ENCODE data around the gene SETBP1.

The SETBP1 gene

GRCh38 chr18:44765456-44765855 lies 84.8 kb downstream of the SETBP1 start:
- no peak for DNase-seq

- no peak for DNase-seq
Measured at GRCh38 chr18:44766450-44766849, 85.8 kb downstream of the SETBP1 start.

GRCh38 chr18:44767807-44768206 lies 87.1 kb downstream of the SETBP1 start:
- DNase-seq, result no peak

- no peak for DNase-seq
Measured at GRCh38 chr18:44770641-44771040, 90.0 kb downstream of the SETBP1 start.

- no peak for DNase-seq
Measured at GRCh38 chr18:44771572-44771955, 90.9 kb downstream of the SETBP1 start.

GRCh38 chr18:44771956-44772917 lies 91.5 kb downstream of the SETBP1 start:
- no peak for DNase-seq

GRCh38 chr18:44773640-44774155 lies 93.0 kb downstream of the SETBP1 start:
- DNase-seq, result no peak

GRCh38 chr18:44774191-44774590 lies 93.5 kb downstream of the SETBP1 start:
- no peak for DNase-seq

- DNase-seq, result no peak
Measured at GRCh38 chr18:44777457-44778192, 96.9 kb downstream of the SETBP1 start.

- no peak for DNase-seq
Measured at GRCh38 chr18:44778788-44779187, 98.1 kb downstream of the SETBP1 start.

- no peak for DNase-seq
Measured at GRCh38 chr18:44779753-44780292, 99.1 kb downstream of the SETBP1 start.

- no peak for DNase-seq
Measured at GRCh38 chr18:44781886-44782285, 101.2 kb downstream of the SETBP1 start.

GRCh38 chr18:44782617-44783016 lies 101.9 kb downstream of the SETBP1 start:
- DNase-seq, result no peak

- no peak for DNase-seq
Measured at GRCh38 chr18:44783371-44783770, 102.7 kb downstream of the SETBP1 start.

GRCh38 chr18:44786257-44786656 lies 105.6 kb downstream of the SETBP1 start:
- DNase-seq, result no peak

- DNase-seq, result no peak
Measured at GRCh38 chr18:44786688-44787087, 106.0 kb downstream of the SETBP1 start.

- no peak for DNase-seq
Measured at GRCh38 chr18:44788334-44788733, 107.6 kb downstream of the SETBP1 start.

- DNase-seq, result no peak
Measured at GRCh38 chr18:44789710-44790109, 109.0 kb downstream of the SETBP1 start.

GRCh38 chr18:44790860-44791259 lies 110.2 kb downstream of the SETBP1 start:
- no peak for DNase-seq

GRCh38 chr18:44791520-44791919 lies 110.8 kb downstream of the SETBP1 start:
- DNase-seq, result no peak

- DNase-seq, result no peak
Measured at GRCh38 chr18:44792456-44793061, 111.9 kb downstream of the SETBP1 start.

GRCh38 chr18:44793194-44793593 lies 112.5 kb downstream of the SETBP1 start:
- DNase-seq, result no peak

GRCh38 chr18:44793685-44794084 lies 113.0 kb downstream of the SETBP1 start:
- no peak for DNase-seq
